Common myeloid progenitor, CD34-positive (primary cell): Measurements from ENCODE around the gene PALM3.
"Not testable (repeated sequence)": the region's sequence is repeated elsewhere in the genome, so short reads cannot be mapped to it uniquely, and the experiment has no call there.

ENCODE experiments used
- CTCF ChIA-PET: fragments of 350-600 bp; sonication (Branson Sonifier 250); formaldehyde crosslinking; loops from one replicate; lab custom pipeline; 2021; ENCODE audit warnings: antibody characterized with exemption; lab: Charles Lee
- POLR2A ChIA-PET: fragments of 350-600 bp; sonication (Branson Sonifier 250); formaldehyde crosslinking; loops from one replicate; lab custom pipeline; 2021; ENCODE audit warnings: antibody characterized with exemption; lab: Charles Lee
- DNase-seq, 3 donors: peaks; one replicate each; pipeline versions ENCODE4 v3.0.0 to v3.0.0-alpha.2; 2013
- H3K27ac ChIP-seq, 2 experiments: 1 replicate in 1 of 2; 2 replicates in 1 of 2; pipeline ENCODE4 v1.7.0; 2013; ENCODE audit warnings: inconsistent platforms in 2 of 2, low read length in 2 of 2, mild to moderate bottlenecking in 2 of 2, low read depth in 1 of 2, moderate library complexity in 1 of 2; ENCODE audit not compliant: severe bottlenecking in 2 of 2, insufficient read depth in 1 of 2, poor library complexity in 1 of 2
- H3K27me3 ChIP-seq, 5 experiments: replicated peaks in 2 of 5; 1 replicate in 3 of 5; 2 replicates in 2 of 5; pipeline versions ENCODE4 v1.6.1 to v1.7.0; 2013; ENCODE audit warnings: low read length in 4 of 5, mild to moderate bottlenecking in 2 of 5, moderate library complexity in 2 of 5, inconsistent platforms in 1 of 5; ENCODE audit not compliant: insufficient read depth in 5 of 5, control insufficient read depth in 4 of 5
- H3K36me3 ChIP-seq, 4 experiments: 1 replicate in 2 of 4; 2 replicates in 2 of 4; pipeline versions ENCODE4 v1.6.1 to v1.7.0; 2013; ENCODE audit warnings: low read length in 3 of 4, control low read depth in 1 of 4, mild to moderate bottlenecking in 1 of 4; ENCODE audit not compliant: control insufficient read depth in 4 of 4, insufficient read depth in 4 of 4
- H3K4me1 ChIP-seq, 4 experiments: 1 replicate in 3 of 4; 2 replicates in 1 of 4; pipeline versions ENCODE4 v1.6.1 to v1.7.1; 2013; ENCODE audit warnings: low read length in 3 of 4, mild to moderate bottlenecking in 3 of 4, control low read depth in 1 of 4, inconsistent platforms in 1 of 4, moderate library complexity in 1 of 4; ENCODE audit not compliant: control insufficient read depth in 4 of 4, insufficient read depth in 4 of 4; ENCODE audit errors: control extremely low read depth in 1 of 4
- H3K4me3 ChIP-seq, 7 experiments: 1 replicate in 4 of 7; 2 replicates in 3 of 7; pipeline versions ENCODE4 v1.5.1 to v1.7.0; 2013; ENCODE audit warnings: mild to moderate bottlenecking in 7 of 7, low read length in 6 of 7, moderate library complexity in 6 of 7, inconsistent platforms in 2 of 7, low read depth in 2 of 7, control low read depth in 1 of 7; ENCODE audit not compliant: insufficient read depth in 4 of 7, control insufficient read depth in 1 of 7; ENCODE audit errors: extremely low read depth in 1 of 7
- H3K9me3 ChIP-seq, 5 experiments: 1 replicate in 4 of 5; 2 replicates in 1 of 5; pipeline versions ENCODE4 v1.6.1 to v1.7.1; 2013; ENCODE audit warnings: low read length in 4 of 5, mild to moderate bottlenecking in 2 of 5, inconsistent platforms in 1 of 5, low read depth in 1 of 5, moderate library complexity in 1 of 5; ENCODE audit not compliant: control insufficient read depth in 4 of 5, insufficient read depth in 2 of 5; ENCODE audit errors: control extremely low read depth in 1 of 5
- WGBS: methylation state at CpG from one replicate; pipeline ENCODE4 v1.1.5; 2013; ENCODE audit not compliant: insufficient coverage; 5-methylcytosine and 5-hydroxymethylcytosine counted together

Gene PALM3

DNA sequence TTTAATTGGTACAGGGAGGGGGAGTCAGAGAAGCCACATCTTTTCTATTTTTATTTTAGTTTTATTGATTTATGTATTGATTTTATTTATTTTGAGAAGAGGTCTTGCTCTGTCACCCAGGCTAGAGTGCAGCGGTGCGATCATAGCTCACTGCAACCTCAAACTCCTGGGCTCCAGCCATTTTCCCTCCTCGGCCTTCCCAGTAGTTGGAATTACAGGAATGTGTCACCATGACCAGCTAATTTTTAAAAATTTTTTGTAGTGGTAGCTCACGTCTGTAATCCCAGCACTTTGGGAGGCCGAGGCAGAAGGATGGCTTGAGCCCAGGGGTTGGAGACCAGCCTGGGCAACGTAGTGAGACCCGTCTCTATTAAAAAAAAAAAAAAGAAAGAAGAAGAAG lies 26.2 kb downstream of the PALM3 start:
- CTCF ChIA-PET: interaction anchor here (1.3 to 2.6 kb wide), 3 partner anchors 10 to 24 kb away, joined by 3 to 8 read pairs (median 6); no protein-coding TSS in a partner anchor
- Histone ChIP-seq H3K27ac (no peak overlapping the region), H3K4me1 (peaks cover 0 to 13% (median 9%) of the 10 kb centered on the region in 4 experiments), H3K36me3 (peaks cover 0 to 21% (median 13%) of the 10 kb centered on the region in 4 experiments), H3K9me3 (no peaks in the 10 kb centered on the region), H3K4me3 (no peak overlapping the region), H3K27me3 (no peaks in the 10 kb centered on the region)
- no peak for DNase-seq
- POLR2A ChIA-PET: interaction anchor here (0.7 kb wide), 1 partner anchor 155 kb away, joined by 3 read pairs; no protein-coding TSS in a partner anchor
- WGBS: 100% methylated on average over 2 of the region's 7 CpGs

DNA sequence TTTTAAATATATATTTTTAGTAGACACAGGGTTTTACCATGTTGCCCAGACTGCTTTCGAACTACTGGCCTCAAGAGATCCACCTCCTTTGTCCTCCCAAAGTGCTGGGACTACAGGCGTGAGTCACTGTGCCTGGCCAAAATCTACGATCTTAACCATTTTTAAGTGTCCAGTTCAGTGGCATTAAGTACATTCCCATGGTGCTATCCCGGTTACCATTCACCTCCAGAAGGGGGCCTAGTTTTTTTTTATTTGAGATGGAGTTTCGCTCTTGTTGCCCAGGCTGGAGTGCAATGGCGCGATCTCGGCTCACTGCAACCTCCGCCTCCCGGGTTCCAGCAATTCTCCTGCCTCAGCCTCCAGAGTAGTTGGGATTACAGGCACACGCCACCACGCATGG lies 26.7 kb downstream of the PALM3 start:
- 99% methylated on average over 10 of the region's 12 CpGs for WGBS
- ChIA-PET CTCF (interaction anchor here (1.3 to 2.6 kb wide), 3 partner anchors 11 to 25 kb away, joined by 3 to 8 read pairs (median 6); no protein-coding TSS in a partner anchor), POLR2A (interaction anchor here (0.7 kb wide), 1 partner anchor 154 kb away, joined by 3 read pairs; no protein-coding TSS in a partner anchor)
- H3K27me3 ChIP-seq, H3K4me3 ChIP-seq, H3K9me3 ChIP-seq, H3K27ac ChIP-seq, DNase-seq: not testable (repeated sequence)
- Histone ChIP-seq H3K36me3 (peaks cover 0 to 21% (median 11%) of the 10 kb centered on the region in 4 experiments), H3K4me1 (peaks cover 0 to 14% (median 9%) of the 10 kb centered on the region in 4 experiments)

DNA sequence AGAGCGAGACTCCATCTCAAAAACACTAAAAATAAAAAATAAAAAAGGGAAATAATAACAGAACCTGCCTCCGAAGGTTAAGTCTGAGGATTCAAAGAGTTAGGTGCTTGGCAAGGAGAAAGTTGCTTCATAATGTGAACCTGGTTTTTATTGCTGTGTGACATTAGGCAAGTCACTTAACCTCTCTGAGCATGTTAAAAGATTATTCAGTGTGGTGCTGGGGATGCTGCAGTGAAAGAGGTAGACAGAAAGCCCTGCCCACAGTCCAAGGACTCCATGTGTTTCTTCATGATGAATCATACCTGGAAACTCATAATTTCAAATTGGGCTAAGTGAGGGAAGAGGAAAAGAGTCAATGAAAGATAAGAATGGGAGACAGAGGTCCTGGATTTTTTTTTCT lies 27.9 kb downstream of the PALM3 start:
- Histone ChIP-seq H3K4me1 (peaks cover 0 to 14% (median 9%) of the 10 kb centered on the region in 4 experiments), H3K27me3 (no peaks in the 10 kb centered on the region), H3K9me3 (no peaks in the 10 kb centered on the region), H3K4me3 (no peak overlapping the region), H3K36me3 (peaks cover 0 to 11% (median 5%) of the 10 kb centered on the region in 4 experiments), H3K27ac (no peak overlapping the region)
- 100% methylated on average over 1 of the region's 2 CpGs for WGBS
- ChIA-PET POLR2A (no interaction called here), CTCF (interaction anchor here (1.1 to 3.1 kb wide), 3 partner anchors 10 to 25 kb away, joined by 4 to 8 read pairs (median 4); no protein-coding TSS in a partner anchor)
- no peak for DNase-seq

DNA sequence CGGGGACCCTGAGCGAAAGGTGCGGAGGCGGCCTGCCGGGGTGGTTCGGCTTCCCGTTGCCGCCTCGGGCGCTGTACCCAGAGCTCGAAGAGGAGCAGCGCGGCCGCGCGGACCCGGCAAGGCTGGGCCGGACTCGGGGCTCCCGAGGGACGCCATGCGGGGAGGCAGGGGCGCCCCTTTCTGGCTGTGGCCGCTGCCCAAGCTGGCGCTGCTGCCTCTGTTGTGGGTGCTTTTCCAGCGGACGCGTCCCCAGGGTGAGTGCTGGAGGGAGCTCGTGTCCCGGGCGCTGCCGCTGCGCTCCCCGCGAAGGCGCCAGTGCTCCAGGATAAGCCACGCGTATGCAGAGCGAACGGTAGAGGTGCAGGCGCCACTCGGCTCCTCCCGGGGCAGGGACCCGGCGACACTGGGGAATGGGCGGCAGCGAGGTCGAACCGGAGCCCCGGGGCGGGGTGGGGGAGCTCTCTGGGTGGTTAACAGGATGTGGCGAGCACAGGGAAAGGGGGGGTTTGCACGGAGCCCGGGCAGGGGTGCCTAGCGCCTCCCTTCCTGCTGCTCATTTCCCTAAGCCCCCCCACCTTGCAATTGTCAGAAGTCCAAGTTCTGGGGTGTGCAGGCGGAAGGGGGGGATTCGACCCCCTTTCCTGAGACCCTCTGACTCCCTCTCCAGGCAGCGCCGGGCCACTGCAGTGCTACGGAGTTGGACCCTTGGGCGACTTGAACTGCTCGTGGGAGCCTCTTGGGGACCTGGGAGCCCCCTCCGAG lies 30.0 kb downstream of the PALM3 start, which contains the start of gene IL27RA:
IL27RA (plus strand) TSS at position 44 of the 762 bp plus-strand sequence; CDS start at position 155, 111 bp downstream.
- WGBS: 0% methylated on average over 38 of the region's 63 CpGs
- Histone ChIP-seq H3K27me3 (no peaks in the 10 kb centered on the region), H3K36me3 (peaks cover 0 to 5% (median 2%) of the 10 kb centered on the region in 4 experiments), H3K27ac (peak within 1 kb of the TSS; percentile 64 to 85), H3K4me1 (peaks cover 0 to 14% (median 9%) of the 10 kb centered on the region in 4 experiments), H3K4me3 (peak within 1 kb of the TSS; percentile 67 to 89 (median 84)), H3K9me3 (no peaks in the 10 kb centered on the region)
- DNase-seq: peak; percentile 84 to 93 (median 92)
- CTCF ChIA-PET: interaction anchor here (0.5 to 3.1 kb wide), 20 partner anchors 10 to 154 kb away, joined by 3 to 16 read pairs (median 4); partner anchors contain the start of genes MISP3, NANOS3 and RFX1
- POLR2A ChIA-PET: interaction anchor here (0.6 to 1.5 kb wide), 8 partner anchors 11 to 160 kb away, joined by 3 to 7 read pairs (median 3); partner anchors contain the start of gene RFX1

DNA sequence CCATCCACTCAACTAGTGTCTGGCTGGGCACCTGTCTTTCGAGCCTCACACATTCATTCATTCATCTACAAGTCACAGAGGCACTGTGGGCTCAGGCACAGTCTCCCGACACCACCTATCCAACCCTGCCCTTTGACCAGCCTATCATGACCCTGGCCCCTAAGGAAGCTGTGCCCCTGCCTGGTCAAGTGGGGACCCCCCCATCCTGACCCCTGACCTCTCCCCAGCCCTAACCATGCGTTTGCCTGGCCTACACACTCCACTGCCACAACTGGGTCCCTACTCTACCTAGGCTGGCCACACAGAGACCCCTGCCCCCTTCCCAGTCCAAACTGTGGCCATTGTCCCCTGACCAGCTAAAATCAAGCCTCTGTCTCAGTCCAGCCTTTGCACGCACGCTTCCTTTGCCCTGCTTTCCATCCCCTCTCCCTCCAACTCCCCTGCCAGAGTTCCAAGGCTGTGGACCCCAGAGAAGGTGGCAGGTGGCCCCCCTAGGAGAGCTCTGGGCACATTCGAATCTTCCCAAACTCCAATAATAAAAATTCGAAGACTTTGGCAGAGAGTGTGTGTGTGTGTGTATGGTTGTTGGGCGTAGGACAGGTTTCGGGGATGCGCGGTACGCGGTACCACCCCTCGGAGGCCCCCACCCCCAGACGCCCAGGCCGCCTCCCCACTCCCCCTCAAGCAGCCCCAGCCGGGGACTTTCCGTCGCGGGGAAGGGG lies 30.7 kb downstream of the PALM3 start:
- Histone ChIP-seq H3K27me3 (no peaks in the 10 kb centered on the region), H3K4me1 (peaks cover 0 to 14% (median 9%) of the 10 kb centered on the region in 4 experiments), H3K36me3 (peaks cover 0 to 5% (median 2%) of the 10 kb centered on the region in 4 experiments), H3K4me3 (peak overlapping the region; percentile 27 to 89 (median 84)), H3K27ac (peak overlapping the region in 1 of 2 experiments; percentile 85), H3K9me3 (no peaks in the 10 kb centered on the region)
- ChIA-PET CTCF (interaction anchor here (0.5 to 3.1 kb wide), 22 partner anchors 9 to 154 kb away, joined by 3 to 16 read pairs (median 4); partner anchors contain the start of genes MISP3, NANOS3 and RFX1), POLR2A (interaction anchor here (0.6 to 1.5 kb wide), 9 partner anchors 10 to 159 kb away, joined by 3 to 7 read pairs (median 3); partner anchors contain the start of gene RFX1)
- WGBS: 64% methylated on average over 3 of the region's 20 CpGs
- DNase-seq: no peak

DNA sequence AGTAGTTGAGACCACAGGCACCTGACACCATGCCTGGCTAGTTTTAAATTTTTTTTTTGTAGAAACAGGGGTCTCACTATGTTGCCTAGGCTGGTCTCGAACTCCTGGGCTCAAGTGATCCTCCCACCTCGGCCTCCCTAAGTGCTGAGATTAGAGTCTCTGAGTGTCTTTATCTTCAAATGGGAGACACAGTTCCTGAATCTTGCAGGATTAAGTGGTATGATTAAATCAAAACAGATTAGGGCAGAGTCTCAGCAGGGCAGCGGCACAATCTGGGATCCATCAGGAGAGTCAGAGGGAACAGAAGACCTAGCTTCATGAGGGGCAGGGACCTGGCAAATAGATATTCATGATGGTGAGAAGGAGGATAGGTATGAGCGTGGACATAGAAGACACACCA lies 33.0 kb downstream of the PALM3 start:
- no peak overlapping the region for H3K4me3 ChIP-seq
- peaks cover 0 to 2% (median under 1%) of the 10 kb centered on the region in 4 experiments for H3K36me3 ChIP-seq
- ChIA-PET POLR2A (interaction anchor here (0.6 kb wide), 1 partner anchor 139 kb away, joined by 5 read pairs; no protein-coding TSS in a partner anchor), CTCF (no interaction called here)
- H3K9me3 ChIP-seq: no peaks in the 10 kb centered on the region
- H3K4me1 ChIP-seq: peaks cover 0 to 17% (median 10%) of the 10 kb centered on the region in 4 experiments
- H3K27ac ChIP-seq: no peak overlapping the region
- DNase-seq: no peak
- 97% methylated on average over 3 of the region's 4 CpGs for WGBS
- H3K27me3 ChIP-seq: no peaks in the 10 kb centered on the region
